WTC11 (cell line): ENCODE results near the gene ADIPOR2. TPM values are rescaled to one million over a fixed set of nuclear protein-coding genes. Genes with fewer than 3 reads are reported as not detected.

ENCODE experiments used
- ATAC-seq: fragments of 200-7000 bp; cut with Tn5 transposase; 2 replicates; pipeline ENCODE4 v1.10.0; 2021; ENCODE audit warnings: mild to moderate bottlenecking, moderate library complexity
- CTCF ChIA-PET: fragments of 300-600 bp; sonication (Branson Sonifier 250); formaldehyde crosslinking; loops from one replicate; lab custom pipeline; 2021; ENCODE audit warnings: antibody characterized with exemption; lab: Charles Lee
- POLR2A ChIA-PET: fragments of 350-600 bp; sonication (Branson Sonifier 250); formaldehyde crosslinking; loops from one replicate; lab custom pipeline; 2021; ENCODE audit warnings: antibody characterized with exemption; lab: Charles Lee
- DNase-seq: peaks from one replicate; pipeline ENCODE4 v3.0.0; 2021; ENCODE audit warnings: low spot score
- H3K27ac Mint-ChIP-seq: 2 replicates; pipeline ENCODE4 v1.8.0; 2021; ENCODE audit warnings: mixed read lengths
- H3K27me3 Mint-ChIP-seq: 2 replicates; pipeline ENCODE4 v1.8.0; 2021; ENCODE audit warnings: low read depth, mild to moderate bottlenecking, moderate library complexity, mixed read lengths
- H3K36me3 Mint-ChIP-seq: 2 replicates; pipeline ENCODE4 v1.8.0; 2021; ENCODE audit warnings: mixed read lengths
- H3K4me1 Mint-ChIP-seq: 2 replicates; pipeline ENCODE4 v1.8.0; 2022; ENCODE audit warnings: mixed read lengths
- H3K4me3 Mint-ChIP-seq: 2 replicates; pipeline ENCODE4 v1.8.0; 2021; ENCODE audit warnings: mild to moderate bottlenecking, moderate library complexity, mixed read lengths
- H3K9me3 Mint-ChIP-seq: 2 replicates; pipeline ENCODE4 v1.8.0; 2021; ENCODE audit warnings: mixed read lengths
- ATF6 ChIP-seq: sonication (generic); formaldehyde crosslinking; IDR thresholded peaks from 2 replicates; pipeline ENCODE4 v1.8.1; 2023; ENCODE audit warnings: mild to moderate bottlenecking, missing genetic modification reagents
- MYBL2 ChIP-seq: sonication (generic); formaldehyde crosslinking; IDR thresholded peaks from 2 replicates; pipeline ENCODE4 v1.8.1; 2023; ENCODE audit warnings: mild to moderate bottlenecking, moderate library complexity, missing genetic modification reagents
- ZNF416 ChIP-seq: fragments of 250-450 bp; sonication (Bioruptor Pico); IDR thresholded peaks from 2 replicates; pipeline ENCODE4 v1.9.0; 2021; ENCODE audit warnings: mild to moderate bottlenecking, inconsistent platforms
- total RNA-seq: library from RNA; stranded (reverse); gene quantifications from 3 replicates; pipeline ENCODE4 v1.2.3, GENCODE V29; 2021
- TF ChIP-seq, protein P1 (sequence below): sonication (generic); formaldehyde crosslinking; IDR thresholded peaks from 2 replicates; pipeline ENCODE4 v1.8.1; 2023; ENCODE audit warnings: mild to moderate bottlenecking, missing genetic modification reagents
- TF ChIP-seq, protein P2 (sequence below): sonication (generic); formaldehyde crosslinking; IDR thresholded peaks from 2 replicates; pipeline ENCODE4 v1.8.0; 2023; ENCODE audit warnings: missing genetic modification reagents, mild to moderate bottlenecking, borderline replicate concordance
- TF ChIP-seq, protein P3 (sequence below): sonication (generic); formaldehyde crosslinking; IDR thresholded peaks from 2 replicates; pipeline ENCODE4 v1.8.0; 2023; ENCODE audit warnings: mild to moderate bottlenecking, missing genetic modification reagents
- TF ChIP-seq, protein P4 (sequence below): sonication (generic); formaldehyde crosslinking; IDR thresholded peaks from 2 replicates; pipeline ENCODE4 v1.8.0; 2022; ENCODE audit warnings: mild to moderate bottlenecking, missing genetic modification reagents

Gene ADIPOR2
- total RNA-seq, 1 experiment from 2014 or later: 38.4 TPM

DNA sequence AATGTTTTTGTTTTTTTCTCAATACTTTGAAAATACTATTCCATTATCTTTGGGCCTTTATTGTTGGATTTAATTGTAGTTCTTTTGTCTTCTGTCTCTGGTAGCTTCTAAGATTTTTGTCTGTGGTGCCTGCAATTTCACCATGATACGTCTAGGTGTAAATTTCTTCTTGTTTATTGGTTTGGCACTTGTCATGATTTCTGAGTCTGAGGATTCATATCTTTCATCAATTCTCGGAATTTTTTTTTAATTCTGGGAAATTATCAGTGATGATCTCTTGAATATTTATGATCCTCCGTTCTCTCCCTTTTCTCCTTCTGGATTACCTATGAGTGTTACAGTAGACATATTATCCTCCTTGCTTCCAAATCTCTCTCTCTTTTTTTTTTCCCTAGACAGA, 14.8 kb upstream of the ADIPOR2 start (continued):
- TF ChIP-seq, protein P1, sequence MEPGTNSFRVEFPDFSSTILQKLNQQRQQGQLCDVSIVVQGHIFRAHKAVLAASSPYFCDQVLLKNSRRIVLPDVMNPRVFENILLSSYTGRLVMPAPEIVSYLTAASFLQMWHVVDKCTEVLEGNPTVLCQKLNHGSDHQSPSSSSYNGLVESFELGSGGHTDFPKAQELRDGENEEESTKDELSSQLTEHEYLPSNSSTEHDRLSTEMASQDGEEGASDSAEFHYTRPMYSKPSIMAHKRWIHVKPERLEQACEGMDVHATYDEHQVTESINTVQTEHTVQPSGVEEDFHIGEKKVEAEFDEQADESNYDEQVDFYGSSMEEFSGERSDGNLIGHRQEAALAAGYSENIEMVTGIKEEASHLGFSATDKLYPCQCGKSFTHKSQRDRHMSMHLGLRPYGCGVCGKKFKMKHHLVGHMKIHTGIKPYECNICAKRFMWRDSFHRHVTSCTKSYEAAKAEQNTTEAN: no peak
- TF ChIP-seq, protein P2, sequence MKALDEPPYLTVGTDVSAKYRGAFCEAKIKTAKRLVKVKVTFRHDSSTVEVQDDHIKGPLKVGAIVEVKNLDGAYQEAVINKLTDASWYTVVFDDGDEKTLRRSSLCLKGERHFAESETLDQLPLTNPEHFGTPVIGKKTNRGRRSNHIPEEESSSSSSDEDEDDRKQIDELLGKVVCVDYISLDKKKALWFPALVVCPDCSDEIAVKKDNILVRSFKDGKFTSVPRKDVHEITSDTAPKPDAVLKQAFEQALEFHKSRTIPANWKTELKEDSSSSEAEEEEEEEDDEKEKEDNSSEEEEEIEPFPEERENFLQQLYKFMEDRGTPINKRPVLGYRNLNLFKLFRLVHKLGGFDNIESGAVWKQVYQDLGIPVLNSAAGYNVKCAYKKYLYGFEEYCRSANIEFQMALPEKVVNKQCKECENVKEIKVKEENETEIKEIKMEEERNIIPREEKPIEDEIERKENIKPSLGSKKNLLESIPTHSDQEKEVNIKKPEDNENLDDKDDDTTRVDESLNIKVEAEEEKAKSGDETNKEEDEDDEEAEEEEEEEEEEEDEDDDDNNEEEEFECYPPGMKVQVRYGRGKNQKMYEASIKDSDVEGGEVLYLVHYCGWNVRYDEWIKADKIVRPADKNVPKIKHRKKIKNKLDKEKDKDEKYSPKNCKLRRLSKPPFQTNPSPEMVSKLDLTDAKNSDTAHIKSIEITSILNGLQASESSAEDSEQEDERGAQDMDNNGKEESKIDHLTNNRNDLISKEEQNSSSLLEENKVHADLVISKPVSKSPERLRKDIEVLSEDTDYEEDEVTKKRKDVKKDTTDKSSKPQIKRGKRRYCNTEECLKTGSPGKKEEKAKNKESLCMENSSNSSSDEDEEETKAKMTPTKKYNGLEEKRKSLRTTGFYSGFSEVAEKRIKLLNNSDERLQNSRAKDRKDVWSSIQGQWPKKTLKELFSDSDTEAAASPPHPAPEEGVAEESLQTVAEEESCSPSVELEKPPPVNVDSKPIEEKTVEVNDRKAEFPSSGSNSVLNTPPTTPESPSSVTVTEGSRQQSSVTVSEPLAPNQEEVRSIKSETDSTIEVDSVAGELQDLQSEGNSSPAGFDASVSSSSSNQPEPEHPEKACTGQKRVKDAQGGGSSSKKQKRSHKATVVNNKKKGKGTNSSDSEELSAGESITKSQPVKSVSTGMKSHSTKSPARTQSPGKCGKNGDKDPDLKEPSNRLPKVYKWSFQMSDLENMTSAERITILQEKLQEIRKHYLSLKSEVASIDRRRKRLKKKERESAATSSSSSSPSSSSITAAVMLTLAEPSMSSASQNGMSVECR (CRISPR knock-in tag): no peak
- TF ChIP-seq ZNF416 (CRISPR knock-in tag): no peak
- TF ChIP-seq MYBL2 (CRISPR knock-in tag): no peak

GRCh38 chr12:1680804-1681492, 9.9 kb upstream of the ADIPOR2 start:
- no peak overlapping the region for H3K4me3 Mint-ChIP-seq
- H3K9me3 Mint-ChIP-seq: no peaks in the 10 kb centered on the region
- ATAC-seq: no peak

More at GRCh38 chr12:1680804-1681492, 9.9 kb upstream of the ADIPOR2 start:
- no peak for DNase-seq
- no peak overlapping the region for H3K27ac Mint-ChIP-seq
- POLR2A ChIA-PET: interaction anchor here (0.7 to 1.2 kb wide), 2 partner anchors 10 to 11 kb away, joined by 3 to 4 read pairs; no protein-coding TSS in a partner anchor
- no peaks in the 10 kb centered on the region for H3K27me3 Mint-ChIP-seq
- CTCF ChIA-PET: interaction anchor here (0.6 to 1.6 kb wide), 3 partner anchors 46 to 1256 kb away, joined by 3 to 6 read pairs (median 4); no protein-coding TSS in a partner anchor
- H3K36me3 Mint-ChIP-seq: no peaks in the 10 kb centered on the region
- no peak for TF ChIP-seq ATF6
- TF ChIP-seq, protein P3, sequence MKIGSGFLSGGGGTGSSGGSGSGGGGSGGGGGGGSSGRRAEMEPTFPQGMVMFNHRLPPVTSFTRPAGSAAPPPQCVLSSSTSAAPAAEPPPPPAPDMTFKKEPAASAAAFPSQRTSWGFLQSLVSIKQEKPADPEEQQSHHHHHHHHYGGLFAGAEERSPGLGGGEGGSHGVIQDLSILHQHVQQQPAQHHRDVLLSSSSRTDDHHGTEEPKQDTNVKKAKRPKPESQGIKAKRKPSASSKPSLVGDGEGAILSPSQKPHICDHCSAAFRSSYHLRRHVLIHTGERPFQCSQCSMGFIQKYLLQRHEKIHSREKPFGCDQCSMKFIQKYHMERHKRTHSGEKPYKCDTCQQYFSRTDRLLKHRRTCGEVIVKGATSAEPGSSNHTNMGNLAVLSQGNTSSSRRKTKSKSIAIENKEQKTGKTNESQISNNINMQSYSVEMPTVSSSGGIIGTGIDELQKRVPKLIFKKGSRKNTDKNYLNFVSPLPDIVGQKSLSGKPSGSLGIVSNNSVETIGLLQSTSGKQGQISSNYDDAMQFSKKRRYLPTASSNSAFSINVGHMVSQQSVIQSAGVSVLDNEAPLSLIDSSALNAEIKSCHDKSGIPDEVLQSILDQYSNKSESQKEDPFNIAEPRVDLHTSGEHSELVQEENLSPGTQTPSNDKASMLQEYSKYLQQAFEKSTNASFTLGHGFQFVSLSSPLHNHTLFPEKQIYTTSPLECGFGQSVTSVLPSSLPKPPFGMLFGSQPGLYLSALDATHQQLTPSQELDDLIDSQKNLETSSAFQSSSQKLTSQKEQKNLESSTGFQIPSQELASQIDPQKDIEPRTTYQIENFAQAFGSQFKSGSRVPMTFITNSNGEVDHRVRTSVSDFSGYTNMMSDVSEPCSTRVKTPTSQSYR: no peak
- TF ChIP-seq, protein P4, sequence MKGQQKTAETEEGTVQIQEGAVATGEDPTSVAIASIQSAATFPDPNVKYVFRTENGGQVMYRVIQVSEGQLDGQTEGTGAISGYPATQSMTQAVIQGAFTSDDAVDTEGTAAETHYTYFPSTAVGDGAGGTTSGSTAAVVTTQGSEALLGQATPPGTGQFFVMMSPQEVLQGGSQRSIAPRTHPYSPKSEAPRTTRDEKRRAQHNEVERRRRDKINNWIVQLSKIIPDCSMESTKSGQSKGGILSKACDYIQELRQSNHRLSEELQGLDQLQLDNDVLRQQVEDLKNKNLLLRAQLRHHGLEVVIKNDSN (CRISPR knock-in tag): no peak
- H3K4me1 Mint-ChIP-seq: peaks cover 10% of the 10 kb centered on the region
